SK-N-SH (cell line): Measurements from ENCODE around the gene RABGAP1L. TPM values are rescaled to one million over a fixed set of nuclear protein-coding genes. Genes with fewer than 3 reads are reported as not detected.
"Not testable (repeated sequence)": the region's sequence is repeated elsewhere in the genome, so short reads cannot be mapped to it uniquely, and the experiment has no call there.

ENCODE experiments used
- CTCF ChIA-PET: fragments of 300-600, 350-600 bp; formaldehyde crosslinking; extraction: SDS; loops from one replicate; lab custom pipeline; 2021; lab: Yijun Ruan, JAX
- POLR2A ChIA-PET: fragments of 350-600 bp; sonication (Branson Sonifier 250); formaldehyde crosslinking; extraction: SDS; loops from one replicate; lab custom pipeline; 2020; ENCODE audit warnings: antibody characterized with exemption, inconsistent platforms; lab: Yijun Ruan, JAX
- DNase-seq: peaks from one replicate; pipeline ENCODE4 v3.0.0; 2012
- H2AFZ ChIP-seq: fragments of 200-600 bp; sonication (generic); 2 replicates; pipeline ENCODE4 v1.8.1; 2016; ENCODE audit warnings: antibody characterized with exemption, mild to moderate bottlenecking, low read depth
- H3F3A ChIP-seq: fragments of 200-600 bp; sonication (generic); replicated peaks from 2 replicates; pipeline ENCODE3; 2016; ENCODE audit warnings: antibody characterized with exemption, mild to moderate bottlenecking; ENCODE audit not compliant: insufficient read depth
- H3K27ac ChIP-seq, 2 experiments: fragments of 200-500 bp in 1 of 2; fragments of 200-600 bp in 1 of 2; sonication (Bioruptor generic) in 1 of 2; sonication (generic), shearing (Covaris generic) in 1 of 2; 2 replicates each; pipeline versions ENCODE4 v1.5.1 to v1.6.1; 2014 to 2016; ENCODE audit warnings: low read depth in 2 of 2, inconsistent platforms in 1 of 2, low read length in 1 of 2, mild to moderate bottlenecking in 1 of 2, mixed read lengths in 1 of 2
- H3K27me3 ChIP-seq: fragments of 200-600 bp; sonication (generic), shearing (Covaris generic); 2 replicates; pipeline ENCODE4 v1.6.1; 2016; ENCODE audit warnings: mixed run types; ENCODE audit not compliant: insufficient read depth
- H3K36me3 ChIP-seq, 2 experiments: fragments of 200-500 bp in 1 of 2; fragments of 200-600 bp in 1 of 2; sonication (Bioruptor generic) in 1 of 2; sonication (generic) in 1 of 2; replicated peaks in 1 of 2; 2 replicates each; pipeline versions ENCODE3 to v1.5.1; 2014 to 2016; ENCODE audit warnings: low read length in 1 of 2, mild to moderate bottlenecking in 1 of 2; ENCODE audit not compliant: insufficient read depth in 2 of 2, control insufficient read depth in 1 of 2
- H3K4me1 ChIP-seq, 2 experiments: fragments of 200-500 bp in 1 of 2; fragments of 200-600 bp in 1 of 2; sonication (Bioruptor generic) in 1 of 2; sonication (generic), shearing (Covaris generic) in 1 of 2; 2 replicates each; pipeline versions ENCODE4 v1.5.1 to v1.6.1; 2014 to 2016; ENCODE audit warnings: low read depth in 1 of 2, low read length in 1 of 2, mixed run types in 1 of 2; ENCODE audit not compliant: insufficient read depth in 2 of 2, control insufficient read depth in 1 of 2
- H3K4me2 ChIP-seq: fragments of 200-600 bp; sonication (generic), shearing (Covaris generic); 2 replicates; pipeline ENCODE4 v1.6.1; 2017; ENCODE audit warnings: mixed run types
- H3K4me3 ChIP-seq, 2 experiments: fragments of 200-500 bp in 1 of 2; fragments of 200-600 bp in 1 of 2; sonication (Bioruptor generic) in 1 of 2; sonication (generic), shearing (Covaris generic) in 1 of 2; 2 replicates each; pipeline versions ENCODE4 v1.5.1 to v1.8.1; 2014 to 2016; ENCODE audit warnings: low read depth in 2 of 2, inconsistent platforms in 1 of 2, low read length in 1 of 2, mild to moderate bottlenecking in 1 of 2, mixed read lengths in 1 of 2, moderate library complexity in 1 of 2
- H3K79me2 ChIP-seq: fragments of 200-600 bp; sonication (generic); 2 replicates; pipeline ENCODE4 v1.8.1; 2017; ENCODE audit warnings: mild to moderate bottlenecking; ENCODE audit not compliant: insufficient read depth
- H3K9ac ChIP-seq: fragments of 200-600 bp; sonication (generic); 2 replicates; pipeline ENCODE4 v1.6.1; 2017; ENCODE audit warnings: mixed run types
- H3K9me2 ChIP-seq: fragments of 200-600 bp; sonication (generic); 2 replicates; pipeline ENCODE4 v1.6.1; 2017; ENCODE audit warnings: mixed run types
- H3K9me3 ChIP-seq: fragments of 200-600 bp; sonication (generic); 2 replicates; pipeline ENCODE4 v1.6.1; 2017; ENCODE audit warnings: mixed run types, mild to moderate bottlenecking, moderate library complexity
- H4K20me1 ChIP-seq: fragments of 200-600 bp; sonication (generic); 2 replicates; pipeline ENCODE4 v1.6.1; 2017; ENCODE audit warnings: mild to moderate bottlenecking, mixed run types; ENCODE audit not compliant: insufficient read depth
- CTCF ChIP-seq: fragments of 200-600 bp; sonication (generic); IDR thresholded peaks from 2 replicates; pipeline ENCODE4 v1.6.1; 2017; ENCODE audit warnings: antibody characterized with exemption, mild to moderate bottlenecking, moderate library complexity
- GATA2 ChIP-seq: sonication (generic); formaldehyde crosslinking; IDR thresholded peaks from 2 replicates; pipeline ENCODE4 v1.5.0; 2020; ENCODE audit warnings: mild to moderate bottlenecking, missing genetic modification reagents
- JUND ChIP-seq: IDR thresholded peaks from 2 replicates; pipeline ENCODE4 v1.4.0; 2012
- PBX3 ChIP-seq: IDR thresholded peaks from 2 replicates; pipeline ENCODE4; 2012
- RAD21 ChIP-seq: IDR thresholded peaks from 2 replicates; pipeline ENCODE4 v1.6.1; 2012; ENCODE audit warnings: mild to moderate bottlenecking, low read length
- RFX5 ChIP-seq: IDR thresholded peaks from 2 replicates; pipeline ENCODE4 v1.6.1; 2012; ENCODE audit warnings: mild to moderate bottlenecking, improper control_type of control experiment, low read length
- USF1 ChIP-seq: IDR thresholded peaks from 2 replicates; pipeline ENCODE4 v1.4.0; 2012; ENCODE audit warnings: low read depth, borderline replicate concordance
- USF2 ChIP-seq: fragments of 150-350 bp; IDR thresholded peaks from 2 replicates; pipeline ENCODE4 v1.6.1; 2017; ENCODE audit warnings: antibody characterized with exemption, low read length, low read depth, borderline replicate concordance
- YY1 ChIP-seq: IDR thresholded peaks from 2 replicates; pipeline ENCODE4 v1.4.0; 2012; ENCODE audit warnings: low read depth, mild to moderate bottlenecking
- ZBTB33 ChIP-seq: IDR thresholded peaks from 2 replicates; pipeline ENCODE4 v1.4.0; 2012; ENCODE audit warnings: low read depth, borderline replicate concordance
- WGBS: methylation state at CpG from one replicate; pipeline ENCODE4 v1.1.6; 2017; ENCODE audit warnings: low lambda C conversion rate; 5-methylcytosine and 5-hydroxymethylcytosine counted together
- polyA plus RNA-seq, 3 experiments: library from polyadenylated mRNA; depleted of rRNA; stranded (reverse); fragments of >200 nt; gene quantifications; 2 replicates each; pipeline ENCODE4 v1.2.3, GENCODE V29; 2012

RABGAP1L gene
- polyA plus RNA-seq, 1 of the 3 experiments (the other 2 are of a cell fraction): 7.2 TPM

GRCh38 chr1:174815474-174815908 is 656.2 kb downstream of the RABGAP1L start:
- H3K79me2 ChIP-seq: no peaks in the 10 kb centered on the region
- no peak overlapping the region for H3K4me3 ChIP-seq
- H3K4me1 ChIP-seq: peaks cover 0 to 7% of the 10 kb centered on the region in 2 experiments; a peak in 1 of 4 replicates
- no peaks in the 10 kb centered on the region for H3K9me3 ChIP-seq
- no peaks in the 10 kb centered on the region for H3K9me2 ChIP-seq
- 0 out of 4 replicates have a peak overlapping the region, but pooled peaks of 1 of the 2 experiments have one; percentile 7 for H3K27ac ChIP-seq
- H4K20me1 ChIP-seq: no peaks in the 10 kb centered on the region
- no peak overlapping the region for H3K4me2 ChIP-seq
- H3F3A ChIP-seq: peaks cover 4% of the 10 kb centered on the region
- H3K36me3 ChIP-seq: no peaks in the 10 kb centered on the region
- H2AFZ ChIP-seq: 0 out of 2 replicates have a peak overlapping the region, but pooled peaks have one; percentile 39
- H3K27me3 ChIP-seq: no peaks in the 10 kb centered on the region
- CTCF ChIA-PET: no interaction called here
- TF ChIP-seq JUND (no peak), USF1 (no peak), USF2 (no peak), CTCF (no peak), RFX5 (no peak), GATA2 (no peak), RAD21 (no peak), ZBTB33 (no peak), PBX3 (no peak), YY1 (no peak)
- POLR2A ChIA-PET: no interaction called here
- no peak overlapping the region for H3K9ac ChIP-seq
- DNase-seq: no peak

- H3K9me2 ChIP-seq: not testable (repeated sequence)
- WGBS: 91% methylated on average over 8 of the region's 8 CpGs
Measured at GRCh38 chr1:174816621-174817020, 657.3 kb downstream of the RABGAP1L start.

More at GRCh38 chr1:174816621-174817020, 657.3 kb downstream of the RABGAP1L start:
- CTCF ChIA-PET: interaction anchor here (1.4 kb wide), 1 partner anchor 22 kb away, joined by 3 read pairs; no protein-coding TSS in a partner anchor
- H3K79me2 ChIP-seq, H3F3A ChIP-seq, H3K4me1 ChIP-seq, POLR2A ChIA-PET, DNase-seq, H3K4me3 ChIP-seq, H3K27ac ChIP-seq, H4K20me1 ChIP-seq, H3K36me3 ChIP-seq, H3K27me3 ChIP-seq, H3K4me2 ChIP-seq, H2AFZ ChIP-seq, H3K9ac ChIP-seq, H3K9me3 ChIP-seq: not testable (repeated sequence)
